ENCODE data around the gene FURIN. TPM values are rescaled to one million over a fixed set of nuclear protein-coding genes. Genes with fewer than 3 reads are reported as not detected.

FURIN gene
- total RNA-seq, 4 donors from 2014 or later = 61.6 to 120 (median 100) TPM

- Histone ChIP-seq H3K36me3 (no peaks in the 10 kb centered on the region), H3K4me1 (peaks cover 12% of the 10 kb centered on the region), H3K27ac (peak overlapping the region; percentile 78), H3K9me3 (no peaks in the 10 kb centered on the region), H3K4me3 (peak overlapping the region; percentile 33), H3K27me3 (no peaks in the 10 kb centered on the region)
- no peak for TF ChIP-seq EP300 (IDR thresholded peaks at IDR 0.05)
- TF ChIP-seq CTCF (IDR thresholded peaks at IDR 0.05) = no peak
- TF ChIP-seq POLR2A (IDR thresholded peaks at IDR 0.05) = no peak
- no peak for TF ChIP-seq POLR2AphosphoS5 (IDR thresholded peaks at IDR 0.05)
- WGBS = 49% methylated on average over 17 of the region's 19 CpGs
- no peak for DNase-seq (ENCODE audit: low spot score in 2 of 2)
These were observed 29.0 kb upstream of the FURIN start for GRCh38 chr15:90839187-90840071.

- Histone ChIP-seq H3K4me1 (peaks cover 12% of the 10 kb centered on the region), H3K4me3 (peak overlapping the region; percentile 33)
- WGBS = 94% methylated on average over 18 of the region's 18 CpGs
These were observed 28.1 kb upstream of the FURIN start for GRCh38 chr15:90840157-90840855.

DNA sequence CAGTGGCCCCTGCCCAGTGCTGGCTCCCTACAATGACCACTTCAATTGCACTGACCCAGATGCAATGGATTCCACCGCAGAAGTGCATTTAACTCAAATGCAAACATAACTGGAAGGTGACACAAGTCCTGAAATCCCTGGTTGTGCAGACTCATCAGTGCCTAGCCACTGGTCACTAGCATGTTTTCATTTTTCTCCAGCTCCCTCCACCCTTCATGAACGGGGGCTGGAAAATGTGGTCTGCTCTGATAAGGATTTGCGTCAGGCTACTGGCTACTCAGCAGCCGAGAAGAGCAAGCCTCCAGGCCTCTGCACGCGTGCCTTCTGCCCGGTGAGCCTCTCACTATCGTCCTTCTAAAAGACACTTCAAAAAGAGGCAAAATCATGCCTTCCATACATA, 27.4 kb upstream of the FURIN start:
- no peak overlapping the region for H3K27ac ChIP-seq
- no peak for DNase-seq (ENCODE audit: low spot score in 2 of 2)
- 89% methylated on average over 8 of the region's 8 CpGs for WGBS
- H3K9me3 ChIP-seq = no peaks in the 10 kb centered on the region
- no peaks in the 10 kb centered on the region for H3K27me3 ChIP-seq
- TF ChIP-seq CTCF (IDR thresholded peaks at IDR 0.05) (no peak), POLR2AphosphoS5 (IDR thresholded peaks at IDR 0.05) (no peak), POLR2A (IDR thresholded peaks at IDR 0.05) (no peak), EP300 (IDR thresholded peaks at IDR 0.05) (no peak)
- H3K4me1 ChIP-seq = peaks cover 12% of the 10 kb centered on the region
- H3K36me3 ChIP-seq = no peaks in the 10 kb centered on the region
- H3K4me3 ChIP-seq = no peak overlapping the region

More at GRCh38 chr15:90840157-90840855, 28.1 kb upstream of the FURIN start:
- Histone ChIP-seq H3K27me3 (no peaks in the 10 kb centered on the region), H3K36me3 (no peaks in the 10 kb centered on the region), H3K9me3 (no peaks in the 10 kb centered on the region), H3K27ac (peak overlapping the region; percentile 78)
- TF ChIP-seq POLR2AphosphoS5 (IDR thresholded peaks at IDR 0.05) = no peak
- no peak for TF ChIP-seq POLR2A (IDR thresholded peaks at IDR 0.05)
- no peak for TF ChIP-seq CTCF (IDR thresholded peaks at IDR 0.05)
- TF ChIP-seq EP300 (IDR thresholded peaks at IDR 0.05) = no peak
- no peak for DNase-seq (ENCODE audit: low spot score in 2 of 2)

DNA sequence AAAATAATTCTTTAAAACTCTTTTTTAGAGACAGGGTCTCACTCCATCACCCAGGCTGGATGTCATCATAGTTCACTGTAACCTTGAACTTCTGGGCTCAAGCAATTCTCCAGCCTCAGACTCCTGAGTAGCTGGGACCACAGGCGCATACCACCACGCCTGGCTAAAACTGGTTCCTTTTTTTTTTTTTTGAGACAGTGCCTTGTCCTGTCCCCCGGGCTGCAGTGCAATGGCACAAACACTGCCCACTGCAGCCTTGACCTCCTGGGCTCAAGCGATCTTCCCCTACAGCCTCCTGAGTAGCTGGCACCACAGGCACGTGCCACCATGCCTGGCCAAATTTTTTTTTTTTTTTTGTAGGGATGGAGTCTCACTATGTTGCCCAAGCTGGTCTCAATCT, 23.7 kb upstream of the FURIN start:
- Histone ChIP-seq H3K9me3 (no peaks in the 10 kb centered on the region), H3K27ac (no peak overlapping the region), H3K4me1 (peaks cover 4% of the 10 kb centered on the region), H3K36me3 (no peaks in the 10 kb centered on the region), H3K4me3 (no peak overlapping the region), H3K27me3 (no peaks in the 10 kb centered on the region)
- DNase-seq (ENCODE audit: low spot score in 2 of 2) = no peak
- TF ChIP-seq CTCF (IDR thresholded peaks at IDR 0.05) (no peak), EP300 (IDR thresholded peaks at IDR 0.05) (no peak), POLR2A (IDR thresholded peaks at IDR 0.05) (no peak)
- whole genome bisulfite sequencing = 71% methylated on average over 5 of the region's 5 CpGs
